Large intestine (tissue), 3 donors: ENCODE data around the gene NRG4. TPM values are rescaled to one million over a fixed set of nuclear protein-coding genes. Genes with fewer than 3 reads are reported as not detected.

Source experiments
- DNase-seq, 2 donors: peaks; one replicate each; pipeline versions ENCODE4 v3.0.0 to v3.0.0-alpha.2; 2013
- H3K27ac ChIP-seq: one replicate; pipeline ENCODE4 v1.5.1; 2013; ENCODE audit warnings: low read length
- H3K27me3 ChIP-seq: 2 replicates; pipeline ENCODE4 v1.6.1; 2013; ENCODE audit warnings: low read length; ENCODE audit not compliant: control insufficient read depth, insufficient read depth
- H3K36me3 ChIP-seq: 2 replicates; pipeline ENCODE4 v1.6.1; 2013; ENCODE audit warnings: low read length; ENCODE audit not compliant: control insufficient read depth, insufficient read depth
- H3K4me1 ChIP-seq: one replicate; pipeline ENCODE4 v1.6.1; 2013; ENCODE audit warnings: low read length; ENCODE audit not compliant: control insufficient read depth, insufficient read depth
- H3K4me3 ChIP-seq: one replicate; pipeline ENCODE4 v1.5.1; 2013; ENCODE audit warnings: low read length
- H3K9me3 ChIP-seq: one replicate; pipeline ENCODE4 v1.6.1; 2013; ENCODE audit warnings: mild to moderate bottlenecking, low read depth, low read length, moderate library complexity; ENCODE audit not compliant: control insufficient read depth
- WGBS: methylation state at CpG from one replicate; pipeline ENCODE4 v1.1.5; 2013; ENCODE audit warnings: low lambda C conversion rate; ENCODE audit not compliant: insufficient coverage; 5-methylcytosine and 5-hydroxymethylcytosine counted together
- polyA plus RNA-seq: library from polyadenylated mRNA; unstranded; fragments of 120-200 nt; gene quantifications from one replicate; pipeline ENCODE4 v1.2.1, GENCODE V29; 2013

Gene NRG4
- polyA plus RNA-seq, 1 donor = 1.6 TPM

- 100% methylated on average over 1 of the region's 1 CpG for WGBS
- H3K27me3 ChIP-seq = peaks cover 6% of the 10 kb centered on the region
- no peak for DNase-seq
- H3K4me3 ChIP-seq = no peak overlapping the region
- H3K27ac ChIP-seq = no peak overlapping the region
- H3K4me1 ChIP-seq = no peaks in the 10 kb centered on the region
- no peaks in the 10 kb centered on the region for H3K9me3 ChIP-seq
- no peaks in the 10 kb centered on the region for H3K36me3 ChIP-seq
These were observed 56.5 kb downstream of the NRG4 start for GRCh38 chr15:75955720-75956119.

- no peak for DNase-seq
- Histone ChIP-seq H3K27me3 (peaks cover 4% of the 10 kb centered on the region), H3K9me3 (no peaks in the 10 kb centered on the region), H3K36me3 (no peaks in the 10 kb centered on the region), H3K4me1 (no peaks in the 10 kb centered on the region), H3K4me3 (no peak overlapping the region), H3K27ac (no peak overlapping the region)
- WGBS = 94% methylated on average over 2 of the region's 4 CpGs
These were observed 59.7 kb downstream of the NRG4 start for GRCh38 chr15:75952525-75952924.

- Histone ChIP-seq H3K27ac (no peak overlapping the region), H3K27me3 (peaks cover 5% of the 10 kb centered on the region), H3K36me3 (no peaks in the 10 kb centered on the region), H3K4me3 (no peak overlapping the region), H3K9me3 (no peaks in the 10 kb centered on the region), H3K4me1 (no peaks in the 10 kb centered on the region)
- DNase-seq = no peak
- 100% methylated on average over 1 of the region's 8 CpGs for WGBS
These were observed 63.4 kb downstream of the NRG4 start for GRCh38 chr15:75948761-75949296.

GRCh38 chr15:75947092-75947491 is 65.1 kb downstream of the NRG4 start:
- no CpG with 5 or more reads among the region's 1 CpG for WGBS
- Histone ChIP-seq H3K4me3 (no peak overlapping the region), H3K4me1 (no peaks in the 10 kb centered on the region), H3K27me3 (peaks cover 5% of the 10 kb centered on the region), H3K9me3 (no peaks in the 10 kb centered on the region), H3K27ac (no peak overlapping the region), H3K36me3 (no peaks in the 10 kb centered on the region)
- no peak for DNase-seq

- Histone ChIP-seq H3K36me3 (no peaks in the 10 kb centered on the region), H3K4me1 (no peaks in the 10 kb centered on the region), H3K4me3 (no peak overlapping the region), H3K9me3 (no peaks in the 10 kb centered on the region), H3K27me3 (peaks cover 5% of the 10 kb centered on the region), H3K27ac (no peak overlapping the region)
- DNase-seq = no peak
- WGBS = no CpG with 5 or more reads among the region's 4 CpGs
These were observed 66.3 kb downstream of the NRG4 start for GRCh38 chr15:75945953-75946352.

GRCh38 chr15:75943713-75944215 is 68.5 kb downstream of the NRG4 start:
- Histone ChIP-seq H3K4me3 (no peak overlapping the region), H3K9me3 (no peaks in the 10 kb centered on the region), H3K27ac (no peak overlapping the region), H3K27me3 (peaks cover 5% of the 10 kb centered on the region), H3K36me3 (no peaks in the 10 kb centered on the region), H3K4me1 (no peaks in the 10 kb centered on the region)
- WGBS = no CpG with 5 or more reads among the region's 1 CpG
- no peak for DNase-seq

GRCh38 chr15:75943246-75943645 is 69.0 kb downstream of the NRG4 start:
- H3K4me3 ChIP-seq = no peak overlapping the region
- peaks cover 5% of the 10 kb centered on the region for H3K27me3 ChIP-seq
- DNase-seq = no peak
- H3K36me3 ChIP-seq = no peaks in the 10 kb centered on the region
- H3K4me1 ChIP-seq = no peaks in the 10 kb centered on the region
- H3K9me3 ChIP-seq = no peaks in the 10 kb centered on the region
- H3K27ac ChIP-seq = no peak overlapping the region
- WGBS = 83% methylated on average over 3 of the region's 5 CpGs

GRCh38 chr15:75942464-75942863 is 69.8 kb downstream of the NRG4 start:
- H3K27ac ChIP-seq = no peak overlapping the region
- peaks cover 5% of the 10 kb centered on the region for H3K36me3 ChIP-seq
- H3K4me3 ChIP-seq = no peak overlapping the region
- H3K9me3 ChIP-seq = no peaks in the 10 kb centered on the region
- H3K4me1 ChIP-seq = no peaks in the 10 kb centered on the region
- WGBS = no CpG with 5 or more reads among the region's 3 CpGs
- H3K27me3 ChIP-seq = peaks cover 5% of the 10 kb centered on the region
- DNase-seq = no peak

GRCh38 chr15:75930866-75931265 is 81.4 kb downstream of the NRG4 start:
- no CpG with 5 or more reads among the region's 2 CpGs for WGBS
- Histone ChIP-seq H3K4me1 (no peaks in the 10 kb centered on the region), H3K27ac (no peak overlapping the region), H3K4me3 (no peak overlapping the region), H3K27me3 (no peaks in the 10 kb centered on the region), H3K9me3 (no peaks in the 10 kb centered on the region), H3K36me3 (peaks cover 22% of the 10 kb centered on the region)
- no peak for DNase-seq

GRCh38 chr15:75929799-75930565 is 82.2 kb downstream of the NRG4 start:
- 75% methylated on average over 2 of the region's 5 CpGs for WGBS
- H3K4me3 ChIP-seq = no peak overlapping the region
- no peaks in the 10 kb centered on the region for H3K27me3 ChIP-seq

More at GRCh38 chr15:75929799-75930565, 82.2 kb downstream of the NRG4 start:
- Histone ChIP-seq H3K4me1 (no peaks in the 10 kb centered on the region), H3K36me3 (peaks cover 22% of the 10 kb centered on the region), H3K27ac (no peak overlapping the region), H3K9me3 (no peaks in the 10 kb centered on the region)
- peak in 1 of 2 donors; percentile 27 for DNase-seq
